Measurements from ENCODE around the gene C2CD2. TPM values are rescaled to one million over a fixed set of nuclear protein-coding genes. Genes with fewer than 3 reads are reported as not detected.

Gene C2CD2
- total RNA-seq, 2 experiments from 2014 or later = 8.2 to 8.8 TPM

DNA sequence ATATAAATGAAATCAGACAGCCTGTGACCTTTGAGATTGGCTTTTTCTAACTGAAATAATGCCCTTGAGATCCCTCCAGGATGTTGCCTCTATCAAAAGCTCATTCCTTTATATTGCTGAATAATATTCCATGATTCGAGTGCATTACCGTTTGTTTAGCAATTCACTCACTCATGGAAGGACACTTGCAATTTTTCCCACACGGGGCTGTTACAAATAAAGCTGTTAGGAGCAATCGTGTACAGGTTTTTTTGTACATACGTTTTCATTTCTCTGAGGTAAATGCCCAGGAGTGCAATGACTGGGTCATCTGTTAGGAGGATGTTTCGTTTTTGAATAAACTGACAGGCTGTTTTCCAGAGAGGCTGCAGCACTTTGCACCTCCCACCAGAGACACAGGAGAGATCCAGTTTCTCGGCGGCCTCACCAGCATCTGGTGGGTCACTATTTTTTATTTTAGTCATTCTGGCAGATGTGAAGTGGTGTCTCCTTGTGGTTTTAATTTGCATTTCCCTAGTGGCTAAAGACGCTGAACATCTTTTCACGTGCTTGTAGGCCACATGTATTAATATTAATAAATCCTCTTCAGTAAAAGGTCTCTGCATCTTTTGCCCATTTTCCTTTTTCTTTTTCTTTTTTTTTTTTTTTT, 85.6 kb downstream of the C2CD2 start:
- CTCF ChIA-PET = no interaction called here
- H3K4me1 Mint-ChIP-seq (ENCODE audit: low read depth) = peaks cover 10% of the 10 kb centered on the region
- DNase-seq = no peak
- Histone ChIP-seq H3K27me3 (ENCODE audit: control insufficient read depth in 1 of 2, insufficient read depth in 2 of 2, low read length in 2 of 2) (no peaks in the 10 kb centered on the region), H3K36me3 (ENCODE audit: insufficient read depth, low read length) (no peaks in the 10 kb centered on the region), H3K27ac (ENCODE audit: low read depth in 1 of 2, low read length in 2 of 2) (no peak overlapping the region), H3K9me3 (ENCODE audit: control insufficient read depth in 1 of 2, insufficient read depth in 1 of 2, low read length in 2 of 2) (no peaks in the 10 kb centered on the region), H3K4me1 (ENCODE audit: insufficient read depth, low read length) (peaks cover 7% of the 10 kb centered on the region), H3K4me3 (ENCODE audit: low read length) (no peak overlapping the region)
- no peak for ATAC-seq (ENCODE audit: poor library complexity)
- H3K27me3 Mint-ChIP-seq = no peaks in the 10 kb centered on the region
- no peaks in the 10 kb centered on the region for H3K36me3 Mint-ChIP-seq (ENCODE audit: low read depth)
- no peak overlapping the region for H3K4me3 Mint-ChIP-seq
- intact Hi-C loops (cut with DNase I, micrococcal nuclease) = no loop called here
- POLR2A ChIA-PET = interaction anchor here (1.0 kb wide), 1 partner anchor 10 kb away, joined by 4 read pairs; no protein-coding TSS in a partner anchor
- H3K9me3 Mint-ChIP-seq = no peaks in the 10 kb centered on the region
- no peak overlapping the region for H3K27ac Mint-ChIP-seq
- TF ChIP-seq, protein P1, sequence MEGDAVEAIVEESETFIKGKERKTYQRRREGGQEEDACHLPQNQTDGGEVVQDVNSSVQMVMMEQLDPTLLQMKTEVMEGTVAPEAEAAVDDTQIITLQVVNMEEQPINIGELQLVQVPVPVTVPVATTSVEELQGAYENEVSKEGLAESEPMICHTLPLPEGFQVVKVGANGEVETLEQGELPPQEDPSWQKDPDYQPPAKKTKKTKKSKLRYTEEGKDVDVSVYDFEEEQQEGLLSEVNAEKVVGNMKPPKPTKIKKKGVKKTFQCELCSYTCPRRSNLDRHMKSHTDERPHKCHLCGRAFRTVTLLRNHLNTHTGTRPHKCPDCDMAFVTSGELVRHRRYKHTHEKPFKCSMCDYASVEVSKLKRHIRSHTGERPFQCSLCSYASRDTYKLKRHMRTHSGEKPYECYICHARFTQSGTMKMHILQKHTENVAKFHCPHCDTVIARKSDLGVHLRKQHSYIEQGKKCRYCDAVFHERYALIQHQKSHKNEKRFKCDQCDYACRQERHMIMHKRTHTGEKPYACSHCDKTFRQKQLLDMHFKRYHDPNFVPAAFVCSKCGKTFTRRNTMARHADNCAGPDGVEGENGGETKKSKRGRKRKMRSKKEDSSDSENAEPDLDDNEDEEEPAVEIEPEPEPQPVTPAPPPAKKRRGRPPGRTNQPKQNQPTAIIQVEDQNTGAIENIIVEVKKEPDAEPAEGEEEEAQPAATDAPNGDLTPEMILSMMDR (IDR thresholded peaks at IDR 0.05) = no peak

DNA sequence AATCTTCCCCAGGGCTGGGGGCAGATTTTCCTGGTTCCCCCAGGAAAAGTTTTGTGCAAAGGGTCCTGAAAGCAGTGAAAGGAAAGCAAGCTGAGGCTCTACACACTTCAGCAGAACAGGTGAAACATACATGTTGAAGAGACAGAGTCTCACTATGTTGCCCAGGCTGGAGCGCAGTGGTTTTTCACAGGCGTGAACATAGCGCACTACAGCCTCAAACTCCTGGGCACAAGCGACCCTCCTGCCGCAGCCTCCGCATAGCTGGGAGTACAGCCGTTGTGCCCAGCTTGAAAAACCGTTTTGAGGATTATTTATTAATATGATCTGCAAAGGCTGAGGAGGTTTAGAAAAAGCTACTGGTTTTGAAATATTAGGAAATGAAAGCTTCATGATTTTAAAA, 86.5 kb downstream of the C2CD2 start:
- no peaks in the 10 kb centered on the region for H3K9me3 ChIP-seq (ENCODE audit: control insufficient read depth in 1 of 2, insufficient read depth in 1 of 2, low read length in 2 of 2)
- TF ChIP-seq, protein P1 (IDR thresholded peaks at IDR 0.05) = no peak
- peaks cover 11% of the 10 kb centered on the region for H3K4me1 Mint-ChIP-seq (ENCODE audit: low read depth)
- H3K27ac ChIP-seq (ENCODE audit: low read depth in 1 of 2, low read length in 2 of 2) = no peak overlapping the region
- DNase-seq (no peak), ATAC-seq (ENCODE audit: poor library complexity) (no peak)
- H3K36me3 Mint-ChIP-seq (ENCODE audit: low read depth) = no peaks in the 10 kb centered on the region
- no peak overlapping the region for H3K27ac Mint-ChIP-seq
- peaks cover 7% of the 10 kb centered on the region for H3K4me1 ChIP-seq (ENCODE audit: insufficient read depth, low read length)
- H3K9me3 Mint-ChIP-seq = no peaks in the 10 kb centered on the region
- no peaks in the 10 kb centered on the region for H3K36me3 ChIP-seq (ENCODE audit: insufficient read depth, low read length)
- ChIA-PET CTCF (no interaction called here), POLR2A (interaction anchor here (1.0 kb wide), 1 partner anchor 11 kb away, joined by 4 read pairs; no protein-coding TSS in a partner anchor)
- H3K27me3 Mint-ChIP-seq = no peaks in the 10 kb centered on the region
- intact Hi-C loops (cut with DNase I, micrococcal nuclease) = no loop called here
- no peaks in the 10 kb centered on the region for H3K27me3 ChIP-seq (ENCODE audit: control insufficient read depth in 1 of 2, insufficient read depth in 2 of 2, low read length in 2 of 2)
- no peak overlapping the region for H3K4me3 ChIP-seq (ENCODE audit: low read length)
- H3K4me3 Mint-ChIP-seq = no peak overlapping the region

DNA sequence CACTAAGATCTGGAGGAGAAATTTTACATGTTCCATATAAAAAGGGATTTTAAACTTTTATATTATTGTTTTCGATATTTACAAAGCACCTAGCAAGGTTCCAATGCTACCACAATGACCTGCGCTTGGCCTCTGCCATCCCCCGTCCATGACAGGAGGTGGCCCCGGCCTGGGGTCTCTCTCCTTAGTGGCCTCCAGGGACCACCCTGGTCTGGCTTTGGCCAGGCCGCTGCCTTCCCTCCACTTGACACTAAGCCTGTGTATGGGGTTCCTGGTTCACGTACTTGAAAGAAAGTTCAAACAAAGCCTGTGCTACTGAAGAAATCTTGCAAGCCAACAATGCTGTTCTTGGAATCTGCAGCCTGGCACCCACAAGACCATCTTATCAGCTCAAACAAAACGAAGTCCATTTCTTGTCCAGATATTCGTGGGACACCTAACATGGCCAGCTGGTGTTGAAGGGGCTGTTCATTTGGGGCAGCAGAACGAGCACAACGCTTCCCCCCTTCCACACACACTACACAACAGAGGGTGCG, 87.5 kb downstream of the C2CD2 start:
- Histone ChIP-seq H3K4me3 (ENCODE audit: low read length) (no peak overlapping the region), H3K27ac (ENCODE audit: low read depth in 1 of 2, low read length in 2 of 2) (no peak overlapping the region), H3K9me3 (ENCODE audit: control insufficient read depth in 1 of 2, insufficient read depth in 1 of 2, low read length in 2 of 2) (no peaks in the 10 kb centered on the region), H3K4me1 (ENCODE audit: insufficient read depth, low read length) (peaks cover 7% of the 10 kb centered on the region), H3K27me3 (ENCODE audit: control insufficient read depth in 1 of 2, insufficient read depth in 2 of 2, low read length in 2 of 2) (no peaks in the 10 kb centered on the region), H3K36me3 (ENCODE audit: insufficient read depth, low read length) (no peaks in the 10 kb centered on the region)
- ATAC-seq (ENCODE audit: poor library complexity) (no peak), DNase-seq (no peak)
- POLR2A ChIA-PET = no interaction called here
- TF ChIP-seq, protein P1 (IDR thresholded peaks at IDR 0.05) = no peak
- CTCF ChIA-PET = no interaction called here
- Mint-ChIP-seq H3K27ac (no peak overlapping the region), H3K36me3 (ENCODE audit: low read depth) (no peaks in the 10 kb centered on the region), H3K27me3 (no peaks in the 10 kb centered on the region), H3K4me1 (ENCODE audit: low read depth) (peaks cover 11% of the 10 kb centered on the region), H3K4me3 (no peak overlapping the region), H3K9me3 (no peaks in the 10 kb centered on the region)
- intact Hi-C loops (cut with DNase I, micrococcal nuclease) = no loop called here
